Uterus (tissue), 2 donors: ENCODE data around the gene CFAP74.

Experiments
- CTCF ChIP-seq, 4 experiments: fragments of 200-600 bp in 2 of 4; fragments of 450-650 bp in 2 of 4; sonication (generic) in 2 of 4; IDR thresholded peaks; one replicate each; pipeline ENCODE4 v1.5.1; 2016 to 2019; ENCODE audit warnings: antibody characterized with exemption in 4 of 4, mild to moderate bottlenecking in 2 of 4, moderate library complexity in 1 of 4
- POLR2A ChIP-seq, 2 donors: fragments of 450-650 bp; IDR thresholded peaks; one replicate each; pipeline ENCODE4 v1.6.1; 2016; ENCODE audit warnings: antibody characterized with exemption in 2 of 2, mild to moderate bottlenecking in 1 of 2, moderate library complexity in 1 of 2

- TF ChIP-seq CTCF (IDR thresholded peaks at IDR 0.05) (no peak), POLR2A (IDR thresholded peaks at IDR 0.05) (no peak)
These were observed 65.4 kb downstream of the CFAP74 start for GRCh38 chr1:1938276-1938573.
